Suprapubic skin (tissue), 4 donors: ENCODE data around the gene LILRB5. TPM values are rescaled to one million over a fixed set of nuclear protein-coding genes. Genes with fewer than 3 reads are reported as not detected.

Experiments
- DNase-seq, 2 donors: peaks; one replicate each; pipeline ENCODE4 v3.0.0-alpha.2; 2019; ENCODE audit warnings: low spot score in 2 of 2
- H3K27ac ChIP-seq: fragments of 200-600 bp; sonication (generic); one replicate; pipeline ENCODE4 v1.5.1; 2019
- H3K27me3 ChIP-seq: fragments of 200-600 bp; sonication (generic); one replicate; pipeline ENCODE4 v1.5.1; 2019
- H3K36me3 ChIP-seq: fragments of 200-600 bp; sonication (generic); one replicate; pipeline ENCODE4 v1.5.1; 2019
- H3K4me1 ChIP-seq: fragments of 200-600 bp; sonication (generic); one replicate; pipeline ENCODE4 v1.5.1; 2019
- H3K4me3 ChIP-seq: fragments of 200-600 bp; sonication (generic); one replicate; pipeline ENCODE4 v1.5.1; 2019; ENCODE audit warnings: mild to moderate bottlenecking
- H3K9me3 ChIP-seq: fragments of 200-600 bp; sonication (generic); one replicate; pipeline ENCODE4 v1.5.1; 2019
- EP300 ChIP-seq: sonication (generic); formaldehyde crosslinking; IDR thresholded peaks from one replicate; pipeline ENCODE4 v1.6.1; 2017; ENCODE audit warnings: antibody characterized with exemption
- POLR2A ChIP-seq, 2 donors: fragments of 450-650 bp; IDR thresholded peaks; one replicate each; pipeline ENCODE4 v1.6.1; 2017; ENCODE audit warnings: antibody characterized with exemption in 2 of 2, mild to moderate bottlenecking in 2 of 2, moderate library complexity in 2 of 2
- POLR2AphosphoS5 ChIP-seq, 3 donors: sonication (generic); formaldehyde crosslinking; IDR thresholded peaks; one replicate each; pipeline ENCODE4 v1.6.1; 2017; ENCODE audit warnings: antibody characterized with exemption in 3 of 3
- WGBS: methylation state at CpG from one replicate; pipeline ENCODE4 v1.1.5; 2018; 5-methylcytosine and 5-hydroxymethylcytosine counted together
- total RNA-seq, 4 donors: library from RNA; depleted of rRNA; stranded (reverse); fragments of >200 nt; gene quantifications; one replicate each; pipeline ENCODE4 v1.1.0, GENCODE V29; 2016
- TF ChIP-seq, protein P1 (sequence below), 2 donors: fragments of 200-600 bp in 1 of 2; fragments of 450-650 bp in 1 of 2; sonication (generic) in 1 of 2; IDR thresholded peaks; one replicate each; pipeline ENCODE4 v1.5.1; 2016 to 2019; ENCODE audit warnings: antibody characterized with exemption in 2 of 2, mild to moderate bottlenecking in 1 of 2, moderate library complexity in 1 of 2

The LILRB5 gene
- total RNA-seq, 4 donors from 2014 or later: 0.68 to 3.4 (median 2.0) TPM

DNA sequence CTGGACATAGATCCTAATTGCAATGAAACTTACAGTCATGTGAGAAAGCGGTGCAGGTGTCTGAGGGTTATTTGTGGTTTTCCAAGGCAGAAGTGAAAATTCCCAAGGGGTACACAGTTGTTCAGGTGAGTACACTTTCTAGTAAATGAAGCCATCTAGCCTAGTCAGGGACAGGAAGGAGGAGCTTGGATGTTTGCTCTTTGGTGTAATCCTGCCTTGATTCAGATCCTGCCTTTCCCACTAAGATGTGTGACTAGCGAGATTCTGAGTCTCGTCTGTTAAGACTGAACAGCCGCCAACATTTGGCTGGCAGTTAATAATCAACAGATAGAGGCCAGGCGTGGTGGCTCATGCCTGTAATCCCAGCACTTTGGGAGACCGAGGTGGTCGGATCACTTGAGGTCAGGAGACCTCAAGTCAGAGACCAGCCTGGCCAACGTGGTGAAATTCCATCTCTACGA lies 53.9 kb downstream of the LILRB5 start:
- Histone ChIP-seq H3K27me3 (no peaks in the 10 kb centered on the region), H3K9me3 (no peaks in the 10 kb centered on the region), H3K36me3 (peaks cover 61% of the 10 kb centered on the region), H3K4me1 (peaks cover 70% of the 10 kb centered on the region), H3K4me3 (no peak overlapping the region), H3K27ac (no peak overlapping the region)
- DNase-seq: no peak
- WGBS: 55% methylated on average over 9 of the region's 9 CpGs
- TF ChIP-seq, protein P1, sequence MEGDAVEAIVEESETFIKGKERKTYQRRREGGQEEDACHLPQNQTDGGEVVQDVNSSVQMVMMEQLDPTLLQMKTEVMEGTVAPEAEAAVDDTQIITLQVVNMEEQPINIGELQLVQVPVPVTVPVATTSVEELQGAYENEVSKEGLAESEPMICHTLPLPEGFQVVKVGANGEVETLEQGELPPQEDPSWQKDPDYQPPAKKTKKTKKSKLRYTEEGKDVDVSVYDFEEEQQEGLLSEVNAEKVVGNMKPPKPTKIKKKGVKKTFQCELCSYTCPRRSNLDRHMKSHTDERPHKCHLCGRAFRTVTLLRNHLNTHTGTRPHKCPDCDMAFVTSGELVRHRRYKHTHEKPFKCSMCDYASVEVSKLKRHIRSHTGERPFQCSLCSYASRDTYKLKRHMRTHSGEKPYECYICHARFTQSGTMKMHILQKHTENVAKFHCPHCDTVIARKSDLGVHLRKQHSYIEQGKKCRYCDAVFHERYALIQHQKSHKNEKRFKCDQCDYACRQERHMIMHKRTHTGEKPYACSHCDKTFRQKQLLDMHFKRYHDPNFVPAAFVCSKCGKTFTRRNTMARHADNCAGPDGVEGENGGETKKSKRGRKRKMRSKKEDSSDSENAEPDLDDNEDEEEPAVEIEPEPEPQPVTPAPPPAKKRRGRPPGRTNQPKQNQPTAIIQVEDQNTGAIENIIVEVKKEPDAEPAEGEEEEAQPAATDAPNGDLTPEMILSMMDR (IDR thresholded peaks at IDR 0.05): no peak
- no peak for TF ChIP-seq POLR2A (IDR thresholded peaks at IDR 0.05)
- no peak for TF ChIP-seq POLR2AphosphoS5 (IDR thresholded peaks at IDR 0.05)
- TF ChIP-seq EP300: no peak

DNA sequence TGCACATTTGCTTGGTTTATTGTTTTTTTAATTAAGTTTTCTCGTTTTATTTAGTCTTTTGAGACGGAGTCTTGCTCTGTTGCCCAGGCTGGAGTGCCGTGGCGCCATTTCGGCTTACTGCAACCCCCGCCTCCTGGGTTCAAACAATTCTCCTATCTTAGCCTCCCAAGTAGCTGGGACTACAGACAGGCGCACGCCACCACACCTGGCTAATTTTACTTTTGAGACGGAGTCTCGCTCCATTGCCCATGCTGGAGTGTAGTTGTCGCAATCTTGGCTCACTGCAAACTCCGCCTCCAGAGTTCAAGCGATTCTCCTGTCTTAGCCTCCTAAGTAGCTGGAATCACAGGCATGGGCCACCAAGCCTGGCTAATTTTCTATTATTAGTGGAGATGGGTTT lies 55.1 kb downstream of the LILRB5 start:
- Histone ChIP-seq H3K27ac (no peak overlapping the region), H3K36me3 (peaks cover 49% of the 10 kb centered on the region), H3K27me3 (no peaks in the 10 kb centered on the region), H3K4me1 (peaks cover 64% of the 10 kb centered on the region), H3K4me3 (peak overlapping the region; percentile 78), H3K9me3 (no peaks in the 10 kb centered on the region)
- no peak for DNase-seq
- TF ChIP-seq POLR2A (IDR thresholded peaks at IDR 0.05) (no peak), EP300 (no peak), POLR2AphosphoS5 (IDR thresholded peaks at IDR 0.05) (no peak)
- TF ChIP-seq, protein P1 (IDR thresholded peaks at IDR 0.05): no peak
- 67% methylated on average over 13 of the region's 13 CpGs for WGBS

DNA sequence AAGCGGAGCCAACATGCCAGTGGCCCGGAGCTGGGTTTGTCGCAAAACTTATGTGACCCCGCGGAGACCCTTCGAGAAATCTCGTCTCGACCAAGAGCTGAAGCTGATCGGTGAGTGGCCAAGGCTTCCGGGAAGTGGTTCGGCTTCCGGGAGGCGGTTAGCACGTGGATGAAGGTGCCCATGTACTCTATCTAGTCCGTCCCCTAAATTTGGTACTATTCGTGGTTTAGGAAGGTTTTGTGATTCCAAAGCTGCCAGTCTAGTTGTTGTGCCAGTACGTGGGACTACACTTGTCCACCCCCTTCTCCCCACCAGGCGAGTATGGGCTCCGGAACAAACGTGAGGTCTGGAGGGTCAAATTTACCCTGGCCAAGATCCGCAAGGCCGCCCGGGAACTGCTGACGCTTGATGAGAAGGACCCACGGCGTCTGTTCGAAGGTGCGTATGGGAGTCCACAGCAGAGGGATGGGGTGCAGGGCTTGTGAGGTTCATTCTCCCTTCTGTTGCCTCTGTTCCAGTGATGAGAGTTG lies 55.8 kb downstream of the LILRB5 start:
- H3K36me3 ChIP-seq: peaks cover 42% of the 10 kb centered on the region
- peaks cover 56% of the 10 kb centered on the region for H3K4me1 ChIP-seq
- no peak for DNase-seq
- no peaks in the 10 kb centered on the region for H3K9me3 ChIP-seq
- peak overlapping the region; percentile 95 for H3K27ac ChIP-seq
- peak overlapping the region; percentile 78 for H3K4me3 ChIP-seq
- H3K27me3 ChIP-seq: no peaks in the 10 kb centered on the region
- TF ChIP-seq, protein P1 (IDR thresholded peaks at IDR 0.05): no peak
- TF ChIP-seq POLR2AphosphoS5 (IDR thresholded peaks at IDR 0.05): no peak
- no peak for TF ChIP-seq POLR2A (IDR thresholded peaks at IDR 0.05)
- TF ChIP-seq EP300: no peak
- 0% methylated on average over 7 of the region's 28 CpGs for WGBS

Other genes with a start within 250 kb of the LILRB5 start
- gene VSTM1, start 193.4 kb downstream of the LILRB5 start, total RNA-seq: not detected
- gene TARM1, start 175.9 kb downstream of the LILRB5 start, total RNA-seq: not detected
- 1 to 10 TPM in 3 of 4 donors, under 1 TPM in 1; 0.49 to 2.7 (median 1.8) TPM for gene OSCAR, start 156.5 kb downstream of the LILRB5 start, total RNA-seq
- gene NDUFA3, start 154.4 kb downstream of the LILRB5 start, total RNA-seq: 10 to 100 TPM; 23.1 to 71.9 (median 46.4) TPM
- 10 to 100 TPM in 3 of 4 donors, 1 to 10 TPM in 1; 7.8 to 16.5 (median 11.5) TPM for gene TFPT, start 141.6 kb downstream of the LILRB5 start, total RNA-seq
- 10 to 100 TPM; 49.6 to 75.3 (median 55.4) TPM for gene PRPF31, start 141.5 kb downstream of the LILRB5 start, total RNA-seq
- gene CNOT3, start 119.5 kb downstream of the LILRB5 start, total RNA-seq: 10 to 100 TPM; 27.3 to 40.7 (median 35.2) TPM
- gene LENG1, start 97.6 kb downstream of the LILRB5 start, total RNA-seq: 1 to 10 TPM; 2.6 to 4.6 (median 4.0) TPM
- gene TMC4, start 84.1 kb downstream of the LILRB5 start, total RNA-seq: 10 to 100 TPM in 2 of 4 donors, 1 to 10 TPM in 2; 3.4 to 22.8 (median 9.0) TPM
- gene MBOAT7, start 67.7 kb downstream of the LILRB5 start, total RNA-seq: 10 to 100 TPM; 54.7 to 96.5 (median 58.7) TPM
- 10 to 100 TPM; 42.7 to 76.3 (median 69.1) TPM for gene TSEN34, start 66.0 kb downstream of the LILRB5 start, total RNA-seq
- 1,000 to 10,000 TPM; 1,403 to 3,061 (median 2,817) TPM for gene RPS9, start 56.4 kb downstream of the LILRB5 start, total RNA-seq
- gene LILRB3, start 34.3 kb downstream of the LILRB5 start, total RNA-seq: 1 to 10 TPM in 3 of 4 donors, under 1 TPM in 1; 0.34 to 5.7 (median 2.9) TPM
- under 1 TPM in 1 of 4 donors, not detected in 3; 0.51 TPM for gene LILRA6, start 14.5 kb downstream of the LILRB5 start, total RNA-seq
- gene LILRB2, start 23.8 kb upstream of the LILRB5 start, total RNA-seq: under 1 TPM in 3 of 4 donors, not detected in 1; 0.38 to 0.80 (median 0.64) TPM
- gene LILRA5, start 55.9 kb upstream of the LILRB5 start, total RNA-seq: not detected
- under 1 TPM in 3 of 4 donors, not detected in 1; 0.48 to 0.72 (median 0.55) TPM for gene LILRA4, start 81.9 kb upstream of the LILRB5 start, total RNA-seq
- 1 to 10 TPM; 1.0 to 1.9 (median 1.5) TPM for gene LAIR1, start 107.7 kb upstream of the LILRB5 start, total RNA-seq
- gene TTYH1, start 158.2 kb upstream of the LILRB5 start, total RNA-seq: 10 to 100 TPM; 11.2 to 20.4 (median 12.5) TPM
- 100 to 1,000 TPM in 2 of 4 donors, 10 to 100 TPM in 2; 80.4 to 410 (median 124) TPM for gene LENG8, start 191.9 kb upstream of the LILRB5 start, total RNA-seq
- 1 to 10 TPM; 3.1 to 7.9 (median 4.1) TPM for gene LENG9, start 206.5 kb upstream of the LILRB5 start, total RNA-seq
- 1 to 10 TPM; 4.2 to 9.4 (median 5.5) TPM for gene CDC42EP5, start 216.0 kb upstream of the LILRB5 start, total RNA-seq
- gene LAIR2, start 245.6 kb upstream of the LILRB5 start, total RNA-seq: not detected